LNCAP (cell line): ENCODE data around the gene ADGRE1.

Experiments used
- CTCF ChIP-seq: fragments of 450-650 bp; IDR thresholded peaks from 2 replicates; pipeline ENCODE4 v1.5.1; 2017; ENCODE audit warnings: mild to moderate bottlenecking

ADGRE1 gene

GRCh38 chr19:6983448-6983847 lies 96.1 kb downstream of the ADGRE1 start:
- TF ChIP-seq CTCF = no peak

- no peak for TF ChIP-seq CTCF
These were observed 100.5 kb downstream of the ADGRE1 start for GRCh38 chr19:6987850-6988249.

GRCh38 chr19:6988257-6988656 lies 100.9 kb downstream of the ADGRE1 start:
- no peak for TF ChIP-seq CTCF
